Stimulated activated CD4-positive, alpha-beta T cell treated with anti-CD3 and anti-CD28 coated beads, Interleukin-4, amount 100 ng/mL, for 1 hour (primary cell): ENCODE measurements around the gene SNX27.
"Not testable (repeated sequence)": the region's sequence is repeated elsewhere in the genome, so short reads cannot be mapped to it uniquely, and the experiment has no call there.

ENCODE experiments used
- DNase-seq: peaks from one replicate; pipeline ENCODE4 v3.0.0-alpha.2; 2020

The SNX27 gene

DNA sequence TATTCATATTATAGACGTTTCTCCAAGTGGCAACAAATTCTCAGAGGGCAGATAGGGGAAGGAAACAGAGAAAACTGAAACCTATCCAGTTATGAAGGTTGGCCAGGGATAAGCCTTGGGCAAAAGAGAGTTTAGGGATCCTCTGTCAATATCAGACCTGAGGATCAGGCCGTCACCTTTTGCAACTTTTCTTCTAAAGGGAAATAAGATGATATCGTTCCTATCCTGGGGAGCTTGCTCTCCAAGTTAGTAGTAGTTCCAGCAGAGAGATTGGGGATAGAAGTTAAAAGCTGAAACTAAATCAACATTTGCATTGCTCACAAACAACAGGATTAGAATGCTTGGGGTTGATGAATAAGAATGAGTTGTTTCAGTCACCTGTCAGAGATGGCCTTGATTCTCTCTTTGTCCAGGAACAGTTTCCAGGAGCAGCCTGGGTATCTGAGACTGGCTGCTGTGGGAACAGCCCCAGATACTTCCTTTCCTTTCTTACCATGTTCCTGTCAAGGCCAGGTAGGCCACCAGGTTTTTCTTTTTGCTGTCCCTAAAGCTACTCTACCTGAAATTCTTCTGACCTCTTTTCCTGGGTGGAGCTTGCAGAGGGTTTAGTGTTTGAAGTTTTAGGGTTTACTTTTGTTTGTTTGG, 112.0 kb downstream of the SNX27 start:
- no peak for DNase-seq

DNA sequence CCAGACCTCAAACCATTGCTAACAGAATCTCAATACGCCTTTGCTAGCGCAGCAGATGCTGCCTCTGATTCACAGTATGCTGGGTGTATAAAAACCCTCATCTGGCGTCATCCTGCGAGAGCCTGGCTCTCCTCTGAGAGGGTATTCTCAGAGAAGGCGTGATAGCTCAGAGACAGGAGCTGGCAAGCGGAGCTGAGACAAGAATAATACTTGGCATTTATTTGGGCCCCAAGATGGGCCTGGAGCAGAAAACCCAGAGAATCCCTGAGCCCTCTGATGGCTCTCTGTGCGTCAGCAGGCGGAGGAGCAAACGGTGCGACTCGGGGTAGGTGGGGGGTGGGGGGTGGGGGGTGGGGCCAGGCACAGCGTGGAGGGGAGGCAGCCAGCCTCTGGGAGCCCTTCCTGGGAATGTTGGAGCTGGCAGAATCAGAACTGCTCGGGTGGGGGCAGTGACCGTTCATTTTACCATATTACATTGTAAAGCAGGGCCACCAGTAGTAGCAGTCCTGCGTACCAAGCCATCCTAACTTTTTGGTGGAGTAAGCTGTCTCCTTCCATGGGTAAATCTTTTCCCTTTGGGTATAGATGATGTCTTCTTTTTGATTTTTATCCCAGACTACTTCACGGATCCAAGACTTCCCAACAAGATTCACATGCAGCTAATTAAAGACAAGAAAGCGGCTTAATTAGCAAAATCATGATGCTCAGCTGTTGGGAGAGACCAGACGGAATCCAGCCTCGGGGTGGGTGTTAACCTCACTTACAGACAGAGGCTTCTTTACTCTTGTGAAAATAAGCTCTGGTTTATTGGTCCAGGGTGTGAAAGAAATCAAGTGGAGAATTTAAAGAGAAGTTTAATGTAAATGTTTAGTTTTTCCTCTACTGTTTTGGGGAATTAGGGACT, 116.6 kb downstream of the SNX27 start:
- no peak for DNase-seq

DNA sequence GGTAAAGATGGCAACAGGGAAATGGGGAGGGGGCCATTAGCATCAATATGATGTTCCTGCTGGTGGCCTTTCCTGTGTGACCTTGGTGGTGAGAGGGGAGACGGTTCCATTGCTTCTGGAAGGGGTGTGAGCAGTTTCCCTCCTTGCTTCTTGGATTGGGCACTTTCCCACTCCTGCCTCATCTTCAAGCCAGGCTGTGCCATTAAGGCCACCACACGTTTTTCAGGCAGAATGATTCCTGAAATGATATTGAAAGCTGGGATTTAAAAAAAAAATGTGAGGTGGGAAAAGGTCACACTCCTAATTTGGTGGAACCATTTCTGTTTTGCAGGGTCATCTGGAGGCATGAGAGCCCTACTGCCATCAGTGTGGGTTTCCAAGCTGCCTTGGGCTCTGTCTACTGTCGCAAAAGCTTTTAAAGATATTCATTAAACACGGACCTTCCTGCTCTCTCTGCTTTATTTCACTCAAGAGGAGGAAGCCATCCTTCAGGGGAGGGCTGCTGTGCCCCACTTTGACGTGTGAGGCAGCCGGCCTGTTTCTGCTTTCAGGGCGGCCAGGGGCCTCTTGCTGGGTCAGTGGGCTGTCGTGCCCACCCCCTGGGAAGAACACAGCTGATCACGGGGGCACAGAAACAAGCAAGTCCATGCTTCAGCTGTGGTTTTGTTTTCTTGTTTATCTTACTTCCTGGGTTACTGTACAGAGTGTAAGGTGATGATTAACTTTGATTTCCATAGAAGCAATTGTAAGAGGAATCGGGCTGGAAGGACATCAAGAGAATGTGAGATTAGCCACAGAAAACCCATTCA, 117.5 kb downstream of the SNX27 start:
- no peak for DNase-seq

DNA sequence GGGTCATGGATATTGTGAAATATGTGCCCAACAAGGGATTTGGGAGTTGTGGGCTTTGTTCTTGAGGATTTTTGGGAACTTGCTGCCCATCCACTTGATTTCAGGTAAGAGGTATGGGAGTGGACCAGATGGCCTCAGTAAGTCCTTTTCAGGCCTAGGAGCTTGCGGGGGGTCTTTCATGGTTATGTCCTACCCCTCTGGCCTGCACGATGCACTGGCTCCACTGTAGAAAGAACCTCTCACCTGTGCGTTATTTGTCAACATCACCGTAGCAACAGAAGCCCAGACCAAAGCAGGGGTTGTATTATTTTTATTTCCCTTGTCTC, 118.1 kb downstream of the SNX27 start:
- no peak for DNase-seq

DNA sequence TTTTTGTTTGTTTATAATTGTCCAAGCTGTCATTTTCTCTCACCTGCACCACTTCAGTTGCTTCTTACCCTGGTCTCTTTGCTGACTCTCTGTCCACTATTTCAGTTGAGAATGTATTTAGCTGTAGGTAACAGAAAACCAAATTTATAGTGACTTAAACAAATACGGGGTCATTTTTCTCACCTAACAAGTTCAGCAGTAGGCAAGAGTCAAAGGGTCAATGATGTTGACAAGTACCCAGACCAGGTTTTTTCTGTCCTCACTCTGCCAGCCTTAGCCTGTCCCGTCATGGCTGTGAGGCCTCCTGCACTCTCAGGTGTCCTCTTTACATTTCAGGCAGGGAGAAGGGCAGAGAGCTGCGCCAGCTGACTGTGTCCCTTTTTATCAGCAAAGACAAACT, 121.3 kb downstream of the SNX27 start:
- no peak for DNase-seq

DNA sequence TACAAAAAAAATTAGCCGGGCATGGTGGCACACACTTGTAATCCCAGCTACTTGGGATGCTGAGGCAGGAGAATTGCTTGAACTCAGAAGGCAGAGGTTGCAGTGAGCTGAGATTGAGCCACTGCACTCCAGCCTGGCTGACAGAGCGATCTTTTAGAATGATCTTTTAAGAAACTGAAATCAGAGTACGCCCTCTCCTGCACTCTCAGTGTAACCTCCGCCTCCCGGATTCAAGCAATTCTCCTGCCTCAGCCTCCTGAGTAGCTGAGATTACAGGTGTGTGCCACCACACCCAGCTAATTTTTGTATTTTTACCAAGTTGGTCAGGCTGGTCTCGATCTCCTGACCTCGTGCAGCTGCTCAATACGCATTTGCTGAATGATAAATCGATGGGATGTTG, 122.1 kb downstream of the SNX27 start:
- not testable (repeated sequence) for DNase-seq

DNA sequence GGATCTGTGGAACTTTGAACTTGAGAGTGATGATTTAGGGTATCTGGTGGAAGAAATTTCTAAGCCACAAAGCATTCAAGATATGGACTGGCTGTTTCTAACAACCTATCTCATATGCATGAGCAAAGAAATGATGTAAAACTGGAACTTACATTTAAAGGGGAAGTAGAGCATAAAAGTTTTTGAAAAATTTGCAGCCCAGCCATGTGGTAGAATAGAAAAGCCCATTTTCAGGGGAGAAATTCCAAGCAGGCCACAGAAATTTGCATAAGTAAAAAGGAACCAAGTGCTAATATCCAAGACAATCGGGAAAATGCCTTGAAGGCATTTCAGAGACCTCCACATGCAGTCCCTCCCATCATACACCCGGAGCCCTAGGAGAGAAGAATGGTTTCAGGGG, 125.2 kb downstream of the SNX27 start:
- DNase-seq: no peak

DNA sequence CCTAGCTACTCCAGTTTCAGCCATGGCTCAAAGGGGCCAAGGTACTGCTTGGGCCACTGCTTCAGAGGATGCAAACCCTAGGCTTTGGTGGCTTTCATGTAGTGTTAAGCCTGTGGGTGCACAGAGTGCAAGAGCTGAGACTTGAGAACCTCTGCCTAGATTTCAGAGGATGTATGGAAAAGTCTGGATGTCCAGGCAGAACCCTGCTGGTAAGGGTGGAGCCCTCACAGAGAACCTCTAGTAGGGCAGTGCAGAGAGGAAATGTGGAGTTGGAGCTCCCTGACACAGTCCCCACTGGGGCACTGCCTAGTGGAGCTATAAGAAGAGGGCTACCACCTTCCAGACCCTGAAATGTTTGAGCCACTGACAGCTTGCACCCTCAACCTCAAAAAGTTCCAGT, 125.6 kb downstream of the SNX27 start:
- DNase-seq: no peak

DNA sequence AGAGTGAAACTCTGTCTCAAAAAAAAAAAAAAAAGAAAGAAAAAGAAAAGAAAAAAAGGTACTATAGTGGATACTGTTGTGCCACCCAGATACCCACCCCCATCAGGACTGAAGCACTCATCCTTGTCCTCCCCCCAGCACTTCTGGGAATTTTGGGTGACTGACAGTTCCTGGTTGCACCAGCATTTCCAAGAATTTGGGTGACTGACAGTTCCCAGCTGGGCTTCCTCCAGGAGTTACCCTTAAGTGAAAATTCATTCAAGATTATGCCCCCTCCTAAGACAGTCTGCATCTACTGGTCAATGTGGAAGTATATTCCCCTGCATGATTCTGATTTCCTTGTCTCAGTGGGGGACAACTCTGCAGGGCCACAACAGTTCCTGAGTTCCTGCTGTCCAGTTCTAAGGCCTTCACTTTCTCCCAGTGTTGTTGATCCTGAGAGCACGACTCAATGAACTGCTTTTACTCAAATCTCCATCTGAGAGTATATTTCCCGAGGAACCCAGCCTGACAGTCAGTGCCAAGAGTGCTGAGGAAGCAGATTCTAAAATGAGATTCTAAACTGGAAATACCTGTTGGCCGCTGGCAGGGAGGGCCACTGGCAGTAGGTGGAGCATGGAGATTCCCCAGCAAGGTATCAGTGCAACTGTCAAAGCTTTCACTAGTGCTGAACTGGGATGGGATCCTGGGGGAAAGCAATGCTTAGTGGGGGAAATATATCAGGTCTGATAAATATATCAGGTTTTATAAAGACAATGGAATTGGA, 127.9 kb downstream of the SNX27 start:
- DNase-seq: no peak

DNA sequence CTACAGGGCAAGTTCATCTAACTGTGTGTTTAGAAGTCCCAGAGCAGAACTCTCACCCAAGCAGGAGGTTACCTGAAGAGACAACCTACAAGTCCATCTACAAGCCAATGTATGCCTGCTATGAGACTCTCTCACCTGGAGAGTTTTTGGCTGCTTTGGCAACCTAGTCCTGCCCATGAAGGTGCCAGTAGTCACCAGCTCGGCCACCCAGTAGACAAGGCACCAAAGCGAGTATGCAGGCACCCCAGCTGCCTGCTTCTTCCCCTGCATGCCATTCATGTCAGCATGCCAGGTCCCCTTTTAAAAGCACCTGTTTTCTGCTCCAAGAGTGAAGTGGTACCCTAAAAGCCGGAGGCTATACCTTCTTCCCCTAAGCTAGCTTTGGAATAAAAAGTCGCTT, 129.7 kb downstream of the SNX27 start:
- no peak for DNase-seq
